HG02610 (cell line): ENCODE measurements around the gene PPTC7.
"Not testable (repeated sequence)": the region's sequence is repeated elsewhere in the genome, so short reads cannot be mapped to it uniquely, and the experiment has no call there.

Experiments used
- ATAC-seq: cut with Tn5 transposase; IDR thresholded peaks from one replicate; pipeline ENCODE4 v1.9.1; 2021; ENCODE audit warnings: mild to moderate bottlenecking, moderate library complexity; ENCODE audit not compliant: unreplicated experiment

The PPTC7 gene

DNA sequence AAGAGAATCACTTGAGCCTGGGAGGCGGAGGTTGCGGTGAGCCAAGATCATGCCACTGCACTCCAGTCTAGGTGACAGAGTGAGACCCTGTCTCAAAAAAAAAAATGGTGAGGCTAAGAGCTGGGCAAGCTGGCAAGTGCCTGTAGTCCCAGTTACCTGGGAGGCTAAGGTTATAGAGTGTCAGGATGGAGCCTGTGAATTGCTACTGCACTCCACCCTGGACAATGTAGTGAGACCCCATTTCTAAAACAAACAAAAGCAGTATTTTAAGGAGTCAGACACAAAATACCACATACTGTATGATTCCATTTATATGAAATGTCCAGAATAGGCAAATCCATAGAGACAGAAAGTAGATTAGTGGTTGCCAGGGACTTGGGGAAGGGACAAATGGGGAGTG is 4.0 kb upstream of the PPTC7 start:
- ATAC-seq = not testable (repeated sequence)

DNA sequence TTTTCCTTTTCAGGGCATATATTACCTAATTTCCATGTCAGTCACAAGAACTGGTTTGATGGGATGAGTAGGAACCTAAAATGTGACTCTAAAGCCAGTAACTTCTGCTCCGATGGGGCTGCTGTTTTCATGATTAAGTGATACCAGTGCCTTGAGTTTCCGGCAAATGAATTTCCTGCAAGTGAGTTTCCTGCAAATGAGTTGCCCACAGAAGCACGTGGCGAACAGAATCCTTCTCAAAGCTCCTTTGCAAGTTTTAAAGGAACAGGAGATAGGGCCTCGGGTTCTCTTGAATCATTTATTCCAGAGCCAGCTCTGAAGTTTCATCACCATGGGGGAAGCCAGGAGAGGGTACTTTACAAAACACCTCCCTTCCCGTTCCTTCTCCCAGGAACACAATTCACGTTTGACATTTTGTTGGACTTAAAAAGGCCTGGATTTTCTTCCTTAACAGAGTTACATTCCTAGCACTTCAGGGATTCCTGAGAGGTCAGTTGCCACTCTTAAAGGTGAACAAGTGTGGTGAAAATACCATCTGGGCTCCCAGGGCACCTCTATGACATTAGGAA is 2.2 kb upstream of the PPTC7 start:
- no peak for ATAC-seq

- ATAC-seq = peak; percentile 33
Measured at GRCh38 chr12:110582276-110583136, 612 bp downstream of the PPTC7 start.

GRCh38 chr12:110581931-110582275 is 1.2 kb downstream of the PPTC7 start:
- ATAC-seq = no peak

DNA sequence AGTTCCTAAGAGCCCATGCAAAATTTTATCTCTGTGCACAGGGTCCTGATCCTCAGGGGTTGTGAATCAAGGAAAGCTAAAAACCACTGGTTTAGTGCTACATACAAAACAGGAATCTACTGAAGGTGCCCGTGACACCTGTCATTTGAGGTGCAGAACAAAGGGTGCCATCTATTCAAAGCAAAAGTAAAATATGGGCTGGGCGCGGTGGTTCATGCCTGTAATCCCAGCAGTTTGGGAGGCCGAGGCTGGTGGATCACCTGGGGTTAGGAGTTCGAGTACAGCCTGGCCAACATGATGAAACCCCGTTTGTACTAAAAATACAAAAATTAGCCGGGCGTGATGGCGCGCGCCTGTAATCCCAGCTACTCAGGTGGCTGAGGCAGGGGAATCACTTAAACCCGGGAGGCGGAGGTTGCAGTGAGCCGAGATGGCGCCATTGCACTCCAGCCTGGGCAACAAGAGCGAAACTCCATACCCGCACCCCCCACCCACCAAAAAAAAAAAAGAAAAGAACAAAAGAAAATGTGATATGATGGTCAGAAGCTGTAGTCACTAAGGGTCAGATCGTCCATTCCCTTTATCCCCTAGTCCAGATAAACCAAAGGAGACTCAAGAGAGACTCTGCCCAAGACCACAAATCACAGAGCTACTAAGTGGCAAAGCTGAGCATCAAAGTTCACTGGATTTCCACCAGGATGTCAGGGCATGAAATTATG is 3.4 kb downstream of the PPTC7 start:
- no peak for ATAC-seq

DNA sequence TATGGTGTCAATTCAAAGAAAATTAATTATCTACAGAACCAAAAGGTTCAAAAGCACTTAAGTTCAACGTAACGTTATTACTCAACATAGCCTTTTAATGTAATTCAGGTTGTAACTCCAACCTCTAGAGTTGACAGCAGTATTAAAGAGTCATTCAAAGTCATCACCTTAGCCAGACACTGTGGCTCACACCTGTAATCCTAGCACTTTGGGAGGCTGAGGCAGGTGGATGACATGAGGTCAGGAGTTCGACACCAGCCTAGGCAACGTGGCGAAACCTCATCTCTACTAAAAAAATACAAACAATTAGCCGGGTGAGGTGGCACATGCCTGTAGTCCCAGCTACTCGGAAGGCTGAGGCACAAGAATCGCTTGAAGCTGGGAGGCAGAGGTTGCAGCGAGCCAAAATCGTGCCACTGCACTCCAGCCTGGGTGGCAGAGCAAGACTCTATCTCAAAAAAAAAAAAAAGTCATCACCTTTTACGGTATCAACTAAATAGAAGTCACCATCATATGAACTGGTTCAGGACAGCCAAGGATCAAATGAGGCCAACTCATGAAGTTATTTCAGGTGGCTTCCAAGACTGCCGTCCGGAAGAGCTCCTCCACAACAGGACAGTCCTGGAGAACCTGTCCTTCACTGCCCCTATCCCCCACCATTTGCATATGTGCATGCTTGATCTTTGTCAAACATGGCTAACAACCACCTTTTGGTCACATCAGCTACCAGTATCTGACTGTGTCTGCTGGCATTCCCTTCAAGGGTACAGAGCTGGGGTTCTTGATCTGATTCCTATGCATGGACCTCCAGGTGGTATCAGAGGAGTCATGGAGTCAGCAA is 4.2 kb downstream of the PPTC7 start:
- ATAC-seq = no peak

GRCh38 chr12:110577864-110578693 is 5.0 kb downstream of the PPTC7 start:
- ATAC-seq = no peak

DNA sequence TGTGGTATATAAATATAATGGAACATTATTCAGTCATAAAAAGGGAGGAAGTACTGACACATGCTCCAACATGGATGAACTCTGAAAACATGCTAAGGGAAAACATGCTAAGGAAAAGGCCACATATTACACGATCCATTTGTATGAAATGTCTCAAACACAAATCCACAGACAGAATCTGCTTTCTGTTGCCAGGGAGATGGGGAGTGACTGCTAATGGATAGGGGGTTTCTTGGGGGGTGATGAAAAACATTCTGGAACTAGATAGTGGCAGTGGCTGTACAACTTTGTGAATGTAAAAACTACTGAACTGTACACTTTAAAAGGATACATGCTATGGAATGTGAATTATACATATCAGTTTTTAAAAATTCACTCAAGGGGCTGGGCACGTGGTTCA is 6.6 kb downstream of the PPTC7 start:
- no peak for ATAC-seq

GRCh38 chr12:110575326-110575725 is 7.8 kb downstream of the PPTC7 start:
- no peak for ATAC-seq

GRCh38 chr12:110574717-110575230 is 8.3 kb downstream of the PPTC7 start:
- ATAC-seq = not testable (repeated sequence)

DNA sequence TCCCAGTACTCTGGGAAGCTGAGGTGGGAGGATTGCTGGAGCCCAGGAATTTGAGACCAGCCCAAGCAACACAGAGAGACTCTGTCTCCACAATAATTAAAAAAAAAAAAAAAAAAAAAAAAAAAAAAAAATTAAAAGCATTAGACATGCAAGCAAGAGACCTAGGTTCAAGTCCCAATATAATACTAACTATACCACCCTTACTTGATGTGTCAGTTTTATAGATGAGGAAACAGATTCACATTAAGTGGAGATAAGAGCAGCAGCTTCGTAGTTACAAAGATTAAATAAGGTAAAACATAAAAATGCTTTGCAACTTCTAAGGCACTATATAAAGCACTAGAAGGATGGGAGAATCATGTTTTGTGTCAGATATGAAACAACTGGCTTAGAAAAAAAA is 9.1 kb downstream of the PPTC7 start:
- no peak for ATAC-seq

DNA sequence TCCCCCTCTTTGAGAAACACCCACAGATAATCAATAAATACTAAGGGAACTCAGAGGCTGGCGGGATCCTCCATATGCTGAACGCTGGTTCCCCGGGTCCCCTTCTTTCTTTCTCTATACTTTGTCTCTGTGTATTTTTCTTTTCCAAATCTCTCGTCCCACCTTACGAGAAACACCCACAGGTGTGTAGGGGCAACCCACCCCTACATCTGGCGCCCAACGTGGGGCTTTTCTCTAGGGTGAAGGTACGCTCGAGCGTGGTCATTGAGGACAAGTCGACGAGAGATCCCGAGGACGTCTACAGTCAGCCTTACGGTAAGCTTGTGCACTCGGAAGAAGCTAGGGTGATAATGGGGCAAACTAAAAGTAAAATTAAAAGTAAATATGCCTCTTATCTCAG is 12.3 kb downstream of the PPTC7 start:
- ATAC-seq = not testable (repeated sequence)

DNA sequence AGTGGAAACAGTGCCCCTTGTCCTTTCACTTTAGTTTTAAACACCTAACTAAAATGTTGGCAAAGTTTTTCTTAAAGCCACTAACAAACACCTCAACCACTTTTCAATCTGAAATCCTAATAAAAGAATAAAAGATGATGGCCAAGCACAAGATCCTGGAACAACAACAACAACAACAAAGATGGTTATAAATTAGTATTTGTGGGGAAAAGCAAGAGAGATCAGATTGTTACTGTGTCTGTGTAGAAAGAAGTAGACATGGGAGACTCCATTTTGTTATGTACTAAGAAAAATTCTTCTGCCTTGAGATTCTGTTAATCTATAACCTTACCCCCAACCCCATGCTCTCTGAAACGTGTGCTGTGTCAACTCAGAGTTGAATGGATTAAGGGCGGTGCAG is 13.3 kb downstream of the PPTC7 start:
- ATAC-seq = not testable (repeated sequence)

- no peak for ATAC-seq
Measured at GRCh38 chr12:110568752-110569151, 14.4 kb downstream of the PPTC7 start.

- no peak for ATAC-seq
Measured at GRCh38 chr12:110566993-110567392, 16.1 kb downstream of the PPTC7 start.

- ATAC-seq = no peak
Measured at GRCh38 chr12:110565894-110566871, 16.9 kb downstream of the PPTC7 start.

DNA sequence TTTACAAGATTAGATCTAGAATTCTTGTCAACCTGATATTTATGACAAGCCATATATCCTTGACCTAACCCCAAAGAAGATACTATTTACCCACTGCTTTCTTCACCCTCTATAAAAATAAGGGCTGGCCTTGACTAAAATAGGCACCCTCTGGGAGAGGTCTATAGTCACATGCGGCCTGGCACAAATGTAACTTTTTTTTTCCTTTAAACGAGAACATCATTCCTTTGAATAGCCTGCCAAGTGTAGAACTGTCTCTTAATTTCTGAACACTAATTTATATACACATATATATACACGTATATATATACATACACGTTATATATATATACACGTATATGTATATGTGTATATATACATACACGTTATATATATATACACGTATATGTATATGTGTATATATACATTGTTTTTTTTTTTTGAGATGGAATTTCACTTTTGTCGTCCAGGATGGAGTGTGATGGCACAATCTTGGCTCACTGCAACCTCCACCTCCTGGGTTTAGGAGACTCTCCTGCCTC is 18.6 kb downstream of the PPTC7 start:
- no peak for ATAC-seq

DNA sequence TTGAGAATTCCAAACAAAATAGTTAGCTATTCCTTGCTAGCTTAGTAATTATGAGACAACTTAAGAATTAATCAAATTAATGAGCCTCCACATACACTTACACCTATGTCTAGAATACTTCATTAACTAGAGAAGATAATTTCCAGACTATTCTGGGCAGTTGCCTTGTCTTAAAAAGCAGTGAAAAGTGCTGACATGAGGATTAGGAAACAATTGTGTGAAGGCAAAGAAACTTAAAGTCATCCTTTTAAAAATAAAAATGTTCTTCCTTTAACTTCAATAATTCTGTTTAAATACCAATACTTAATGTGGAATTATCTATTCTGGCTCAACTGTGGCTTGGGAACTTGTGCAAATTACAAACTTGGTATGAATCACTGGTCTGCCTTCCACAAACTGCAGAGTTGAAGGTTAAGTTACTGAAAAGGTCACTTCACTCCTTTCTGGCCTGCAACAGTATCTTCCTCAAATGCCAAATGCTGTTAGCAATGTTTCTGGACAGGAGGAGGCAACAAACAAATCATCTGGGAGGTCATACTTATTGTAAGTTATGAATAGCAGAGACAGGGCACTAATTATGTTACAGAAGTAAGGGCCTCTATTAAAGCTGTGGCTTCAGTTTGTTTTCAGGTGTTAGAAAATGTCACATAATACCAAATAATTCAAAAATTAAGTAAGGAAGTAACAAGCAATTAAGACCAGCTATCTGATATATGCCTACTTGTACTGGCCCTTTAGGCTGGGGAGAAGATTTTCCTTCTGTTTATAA is 19.2 kb downstream of the PPTC7 start:
- ATAC-seq = no peak
